PC-3 (cell line): ENCODE data around the gene YPEL3. TPM values are rescaled to one million over a fixed set of nuclear protein-coding genes. Genes with fewer than 3 reads are reported as not detected.

Experiments
- ATAC-seq: fragments of 200-7000 bp; cut with Tn5 transposase; 2 replicates; pipeline ENCODE4 v1.9.1; 2020; ENCODE audit warnings: mild to moderate bottlenecking, moderate library complexity
- BruUV-seq: library from RNA; stranded (reverse); fragments of 400-500 nt; replicated peaks from 2 replicates; lab custom pipeline; 2021; lab: Mats Ljungman, UMichigan
- CTCF ChIA-PET: fragments of 300-600 bp; sonication (Branson Sonifier 250); formaldehyde crosslinking; loops from one replicate; lab custom pipeline; 2022; ENCODE audit warnings: antibody characterized with exemption; lab: Charles Lee
- POLR2A ChIA-PET: fragments of 300-600 bp; sonication (Branson Sonifier 250); formaldehyde crosslinking; loops from one replicate; lab custom pipeline; 2022; ENCODE audit warnings: antibody characterized with exemption; ENCODE audit not compliant: unreplicated experiment; lab: Charles Lee
- DNase-seq: peaks from one replicate; pipeline ENCODE4 v3.0.0-alpha.2; 2015
- H2AFZ ChIP-seq: fragments of 300-600 bp; sonication (generic); 2 replicates; pipeline ENCODE4 v1.6.0; 2016; ENCODE audit warnings: antibody characterized with exemption, low read length
- H3F3A ChIP-seq: fragments of 300-600 bp; sonication (generic); one replicate; pipeline ENCODE4 v1.6.0; 2017; ENCODE audit warnings: antibody characterized with exemption, low read length, control low read depth, mild to moderate bottlenecking; ENCODE audit not compliant: unreplicated experiment
- H3K27ac ChIP-seq: fragments of 300-600 bp; sonication (generic); 2 replicates; pipeline ENCODE4 v1.5.1; 2016; ENCODE audit warnings: mild to moderate bottlenecking, low read length
- H3K27me3 ChIP-seq: fragments of 300-600 bp; sonication (generic); 2 replicates; pipeline ENCODE4 v1.6.1; 2016; ENCODE audit warnings: low read length, mixed read lengths
- H3K36me3 ChIP-seq: fragments of 300-600 bp; sonication (generic); 2 replicates; pipeline ENCODE4 v1.6.1; 2016; ENCODE audit warnings: low read depth, mixed run types, low read length, mixed read lengths
- H3K4me1 ChIP-seq: fragments of 300-600 bp; sonication (generic); 2 replicates; pipeline ENCODE4 v1.5.1; 2016; ENCODE audit warnings: low read length; ENCODE audit not compliant: insufficient read depth
- H3K4me2 ChIP-seq: fragments of 300-600 bp; sonication (generic); 2 replicates; pipeline ENCODE4 v1.6.0; 2016; ENCODE audit warnings: low read length
- H3K4me3 ChIP-seq: fragments of 300-600 bp; sonication (generic); 2 replicates; pipeline ENCODE4 v1.5.1; 2016; ENCODE audit warnings: mild to moderate bottlenecking, low read length, mixed read lengths
- H3K79me2 ChIP-seq: fragments of 300-600 bp; sonication (generic); 2 replicates; pipeline ENCODE4 v1.6.1; 2017; ENCODE audit warnings: low read length, mixed read lengths
- H3K9ac ChIP-seq: fragments of 300-600 bp; sonication (generic); 2 replicates; pipeline ENCODE4 v1.6.0; 2016; ENCODE audit warnings: mild to moderate bottlenecking, low read length
- H3K9me2 ChIP-seq: fragments of 300-600 bp; sonication (generic); replicated peaks from 2 replicates; pipeline ENCODE4 v1.6.1; 2016; ENCODE audit warnings: mixed run types, low read length, mixed read lengths
- H3K9me3 ChIP-seq: fragments of 300-600 bp; sonication (generic); 2 replicates; pipeline ENCODE4 v1.6.1; 2016; ENCODE audit warnings: low read length, mixed read lengths
- H4K20me1 ChIP-seq: fragments of 300-600 bp; sonication (generic); 2 replicates; pipeline ENCODE4 v1.6.1; 2016; ENCODE audit warnings: low read length, mixed read lengths
- CTCF ChIP-seq: fragments of 300-600 bp; sonication (generic); conservative IDR thresholded peaks from 2 replicates; pipeline ENCODE4 v1.5.1; 2017; ENCODE audit warnings: antibody characterized with exemption, low read depth, mild to moderate bottlenecking, low read length
- EZH2 ChIP-seq: fragments of 300-600 bp; sonication (generic); IDR thresholded peaks from one replicate; pipeline ENCODE4 v1.6.1; 2017; ENCODE audit warnings: antibody characterized with exemption, mild to moderate bottlenecking, low read length; ENCODE audit not compliant: unreplicated experiment
- EZH2phosphoT487 ChIP-seq: fragments of 300-600 bp; sonication (generic); IDR thresholded peaks from 2 replicates; pipeline ENCODE4 v1.6.1; 2018; ENCODE audit warnings: mild to moderate bottlenecking, antibody characterized with exemption, low read length, borderline replicate concordance
- intact Hi-C: fragments of 100-400 bp; cut with micrococcal nuclease; formaldehyde crosslinking; loops from 2 replicates; pipeline ENCODE4 v1.9.0; 2023
- total RNA-seq: library from RNA; depleted of rRNA; stranded (reverse); fragments of >200 nt; gene quantifications from 2 replicates; pipeline ENCODE4 v1.2.3, GENCODE V29; 2014

Gene YPEL3
- total RNA-seq, 1 experiment from 2014 or later = 7.7 TPM

GRCh38 chr16:30060836-30061554 lies 35.0 kb downstream of the YPEL3 start:
- Histone ChIP-seq H3K36me3 (0 out of 2 replicates have a peak, but pooled peaks cover under 1% of the 10 kb centered on the region), H3K4me1 (peaks cover 17% of the 10 kb centered on the region), H3K9ac (no peak overlapping the region), H3K9me2 (no peaks in the 10 kb centered on the region), H3K27me3 (no peaks in the 10 kb centered on the region), H3K9me3 (no peaks in the 10 kb centered on the region), H3F3A (no peaks in the 10 kb centered on the region), H2AFZ (no peak overlapping the region), H3K4me3 (no peak overlapping the region), H4K20me1 (peaks cover 2% of the 10 kb centered on the region; the same call in 1 of the 2 replicates), H3K27ac (no peak overlapping the region), H3K79me2 (peaks cover 23% of the 10 kb centered on the region), H3K4me2 (no peak overlapping the region)
- POLR2A ChIA-PET = no interaction called here
- no peak for TF ChIP-seq EZH2phosphoT487
- TF ChIP-seq EZH2 = no peak
- TF ChIP-seq CTCF = no peak
- BruUV-seq = no TSS peak
- no peak for ATAC-seq
- CTCF ChIA-PET = no interaction called here
- intact Hi-C loops = no loop called here
- DNase-seq = no peak

DNA sequence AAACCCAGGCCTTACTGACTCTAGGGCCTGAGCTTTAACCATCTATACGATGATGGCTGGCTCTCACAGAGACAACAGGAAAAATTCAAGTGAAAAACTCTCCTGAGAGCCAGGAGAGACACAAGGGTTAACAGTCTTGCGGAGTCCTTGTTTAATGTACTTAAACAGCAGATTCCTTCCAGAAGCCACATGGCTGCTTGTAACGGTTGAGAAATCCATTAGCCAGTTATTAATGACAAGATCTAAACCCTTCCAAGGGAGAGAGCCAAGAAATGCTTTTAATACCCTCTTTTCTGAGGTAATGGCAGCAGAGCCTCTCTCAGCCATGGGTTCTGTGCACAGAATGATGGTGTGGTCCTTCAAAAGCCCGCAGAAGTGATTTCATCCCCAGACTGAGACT lies 35.7 kb downstream of the YPEL3 start:
- no peaks in the 10 kb centered on the region for H3K9me3 ChIP-seq
- peaks cover 21% of the 10 kb centered on the region for H3K4me1 ChIP-seq
- TF ChIP-seq CTCF = no peak
- TF ChIP-seq EZH2 = no peak
- no peak for TF ChIP-seq EZH2phosphoT487
- H3F3A ChIP-seq = no peaks in the 10 kb centered on the region
- ChIA-PET POLR2A (no interaction called here), CTCF (no interaction called here)
- peaks cover 18% of the 10 kb centered on the region; the same call in 1 of the 2 replicates for H3K79me2 ChIP-seq
- H3K27me3 ChIP-seq = no peaks in the 10 kb centered on the region
- H3K4me3 ChIP-seq = no peak overlapping the region
- no peak for ATAC-seq
- H4K20me1 ChIP-seq = no peaks in the 10 kb centered on the region
- H3K9me2 ChIP-seq = no peaks in the 10 kb centered on the region
- H3K4me2 ChIP-seq = no peak overlapping the region
- no TSS peak for BruUV-seq
- no peak overlapping the region for H2AFZ ChIP-seq
- no peak overlapping the region for H3K9ac ChIP-seq
- DNase-seq = no peak
- intact Hi-C loops = no loop called here
- H3K36me3 ChIP-seq = no peaks in the 10 kb centered on the region
- H3K27ac ChIP-seq = no peak overlapping the region
